Esophagus muscularis mucosa (tissue), 4 donors: ENCODE results near the gene NUDT16L1.

Experiments
- CTCF ChIP-seq, 3 experiments: fragments of 200-600 bp in 2 of 3; fragments of 450-650 bp in 1 of 3; sonication (generic) in 2 of 3; IDR thresholded peaks; one replicate each; pipeline ENCODE4 v1.5.1; 2017 to 2019; ENCODE audit warnings: antibody characterized with exemption in 3 of 3, mild to moderate bottlenecking in 2 of 3, moderate library complexity in 1 of 3
- EP300 ChIP-seq: sonication (generic); formaldehyde crosslinking; IDR thresholded peaks from one replicate; pipeline ENCODE4 v1.6.1; 2017; ENCODE audit warnings: antibody characterized with exemption
- POLR2A ChIP-seq: fragments of 450-650 bp; IDR thresholded peaks from one replicate; pipeline ENCODE4 v1.6.1; 2017; ENCODE audit warnings: antibody characterized with exemption, moderate library complexity, mild to moderate bottlenecking, low read depth
- POLR2AphosphoS5 ChIP-seq, 2 donors: sonication (generic); formaldehyde crosslinking; IDR thresholded peaks; one replicate each; pipeline ENCODE4 v1.6.1; 2017; ENCODE audit warnings: antibody characterized with exemption in 2 of 2

- TF ChIP-seq POLR2A = no peak
- TF ChIP-seq CTCF (IDR thresholded peaks at IDR 0.05) = no peak
- TF ChIP-seq EP300 = no peak
- no peak for TF ChIP-seq POLR2AphosphoS5 (IDR thresholded peaks at IDR 0.05)
These were observed 41.6 kb downstream of the NUDT16L1 start for GRCh38 chr16:4734730-4735535.
